Right ventricle myocardium superior (tissue), 1 donor: ENCODE data around the gene KLHL30. TPM values are rescaled to one million over a fixed set of nuclear protein-coding genes. Genes with fewer than 3 reads are reported as not detected.

ENCODE experiments used
- ATAC-seq: fragments of 200-7000 bp; cut with Tn5 transposase; one replicate; pipeline ENCODE4 v1.9.1; 2020; ENCODE audit warnings: mild to moderate bottlenecking; ENCODE audit not compliant: poor library complexity
- DNase-seq: peaks from one replicate; pipeline ENCODE4 v3.0.0-alpha.2; 2020
- intact Hi-C: fragments of 100-400 bp; cut with DNase I; formaldehyde crosslinking; loops from one replicate; pipeline ENCODE4 v1.11.2; 2022
- total RNA-seq: library from RNA; stranded (reverse); fragmentation: NEBNext Ultra II Directional; extraction: Animal tissue kit (Norgen Biotek cat#: 25700); gene quantifications from one replicate; pipeline ENCODE4 v1.2.1, GENCODE V29; 2021
- donor health status: DM: no; HTN: yes; CAD: no; lungs with severe emphysema.

The KLHL30 gene
- total RNA-seq, 1 donor from 2014 or later = 20.0 TPM

DNA sequence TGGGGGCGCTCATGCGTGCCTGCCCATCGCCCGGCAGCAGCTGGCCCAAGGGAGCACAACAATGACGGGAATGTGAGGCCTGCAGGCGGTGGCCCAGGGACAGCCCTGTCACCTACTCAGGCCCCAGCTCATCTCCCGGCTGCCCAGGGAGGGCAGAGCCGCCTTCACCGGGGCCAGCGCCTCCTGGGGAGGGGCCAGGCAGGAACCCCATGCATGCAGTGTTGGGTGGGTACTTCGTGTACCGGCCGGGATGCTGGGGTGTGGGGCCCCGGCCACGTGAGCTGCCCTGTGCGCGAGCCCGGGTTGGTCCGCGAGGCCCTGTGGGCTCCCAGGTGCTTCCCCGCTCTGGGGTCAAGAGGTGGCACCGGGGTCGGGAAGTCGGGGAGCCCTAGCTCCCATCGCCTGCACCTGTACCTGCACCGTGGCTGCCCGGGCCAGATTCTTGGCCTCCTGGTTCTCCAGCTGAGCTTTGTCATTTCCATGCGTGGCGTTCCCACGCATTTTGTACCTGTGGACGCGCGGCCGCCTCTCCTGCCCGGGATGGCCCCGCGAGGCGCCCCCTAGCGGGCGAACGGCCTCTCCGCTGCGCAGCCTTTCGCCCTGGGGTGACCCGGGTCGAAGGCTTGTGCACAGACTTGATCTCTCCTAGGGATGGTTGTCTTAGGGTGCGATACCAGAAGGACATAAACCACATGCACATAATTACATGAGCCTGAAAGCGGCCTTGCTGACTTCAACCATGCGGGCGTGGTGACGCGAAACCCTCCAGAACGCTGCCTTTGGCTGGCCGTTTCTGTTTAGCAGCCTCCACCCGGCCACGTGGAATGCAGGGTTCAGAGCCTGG is 950 bp downstream of the KLHL30 start:
- peak; percentile 62 for ATAC-seq
- intact Hi-C loops = loop anchor here (10.0 kb wide), 1 partner anchor 285 kb away; the partner anchor contains the start of gene RAMP1
- DNase-seq = no peak

DNA sequence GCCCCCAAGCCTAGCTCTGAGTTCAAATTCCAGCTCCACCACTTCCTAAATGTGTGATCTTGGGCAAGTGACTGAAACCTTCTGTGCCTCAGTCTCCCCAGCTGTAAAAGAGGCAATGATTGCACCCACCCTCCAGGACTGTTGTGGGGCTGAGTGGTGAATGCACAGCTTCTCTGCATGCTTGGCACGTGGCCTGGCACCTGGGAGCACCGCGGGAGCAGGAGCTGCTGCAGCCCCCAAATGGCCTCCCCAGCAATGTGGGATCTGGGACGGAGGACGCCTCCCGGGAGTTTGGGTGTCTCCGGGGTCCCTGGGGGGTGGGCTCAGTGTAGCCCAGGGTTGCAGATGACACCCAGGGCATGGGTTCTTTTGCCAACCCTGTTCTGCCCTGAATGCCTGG is 1.6 kb downstream of the KLHL30 start:
- ATAC-seq (no peak), DNase-seq (no peak)
- intact Hi-C loops = loop anchor here (10.0 kb wide), 1 partner anchor 285 kb away; the partner anchor contains the start of gene RAMP1

DNA sequence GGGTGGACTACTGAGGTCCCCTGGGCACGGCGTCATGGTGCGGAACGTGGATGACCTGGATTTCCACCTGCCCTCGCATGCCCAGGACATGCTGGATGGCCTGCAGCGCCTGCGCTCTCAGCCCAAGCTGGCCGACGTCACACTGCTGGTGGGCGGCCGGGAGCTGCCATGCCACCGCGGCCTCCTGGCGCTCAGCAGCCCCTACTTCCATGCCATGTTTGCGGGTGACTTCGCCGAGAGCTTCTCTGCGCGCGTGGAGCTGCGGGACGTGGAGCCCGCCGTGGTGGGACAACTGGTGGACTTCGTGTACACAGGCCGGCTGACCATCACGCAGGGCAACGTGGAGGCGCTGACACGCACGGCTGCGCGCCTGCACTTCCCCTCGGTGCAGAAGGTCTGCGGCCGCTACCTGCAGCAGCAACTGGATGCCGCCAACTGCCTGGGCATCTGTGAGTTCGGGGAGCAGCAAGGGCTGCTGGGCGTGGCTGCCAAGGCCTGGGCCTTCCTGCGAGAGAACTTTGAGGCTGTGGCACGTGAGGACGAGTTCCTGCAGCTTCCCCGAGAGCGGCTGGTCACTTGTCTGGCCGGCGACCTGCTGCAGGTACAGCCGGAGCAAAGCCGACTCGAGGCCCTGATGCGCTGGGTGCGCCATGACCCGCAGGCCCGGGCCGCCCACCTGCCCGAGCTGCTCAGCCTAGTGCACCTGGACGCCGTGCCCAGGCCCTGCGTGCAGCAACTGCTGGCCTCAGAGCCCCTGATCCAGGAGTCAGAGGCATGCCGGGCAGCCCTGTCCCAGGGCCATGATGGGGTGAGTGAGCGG is 2.5 kb downstream of the KLHL30 start:
- DNase-seq (no peak), ATAC-seq (no peak)
- intact Hi-C loops = loop anchor here (10.0 kb wide), 1 partner anchor 286 kb away; the partner anchor contains the start of gene RAMP1

DNA sequence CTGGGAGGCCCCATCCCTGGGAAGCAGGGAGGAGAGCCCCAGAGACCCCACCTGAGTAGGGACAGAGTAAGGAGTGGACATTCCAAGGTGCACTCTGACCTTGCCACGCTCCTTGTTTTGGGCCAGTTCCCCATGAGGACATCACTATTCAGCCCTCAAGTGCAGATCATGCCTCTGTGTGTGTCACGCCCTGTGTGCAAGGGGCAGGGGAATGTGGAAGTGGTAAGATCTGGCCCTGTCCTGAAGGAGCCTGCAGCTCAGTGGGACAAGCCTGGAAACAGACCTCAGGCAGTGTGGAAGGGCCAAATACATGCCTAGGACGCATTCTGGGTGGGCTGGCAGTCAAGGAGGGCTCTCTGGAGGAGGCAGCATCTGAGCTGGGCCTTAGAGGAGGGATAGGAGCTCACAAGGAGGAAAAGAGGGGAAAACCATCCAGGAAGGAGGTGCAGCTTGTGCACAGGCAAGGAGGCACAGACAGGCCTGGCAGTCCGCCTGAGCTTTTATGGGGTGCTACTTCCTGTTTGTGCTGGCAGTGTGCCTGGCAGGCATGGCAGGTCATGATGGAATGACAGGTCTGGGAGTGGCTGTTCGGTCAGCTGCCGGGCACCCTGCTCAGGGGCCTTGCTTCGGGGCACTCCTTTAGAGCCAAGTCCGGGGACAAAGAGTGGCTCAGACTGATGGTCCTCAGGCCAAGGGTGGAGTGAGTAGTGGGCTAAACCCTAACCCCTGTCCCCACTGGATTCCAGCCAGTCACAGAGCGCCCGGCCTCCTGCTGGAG is 3.3 kb downstream of the KLHL30 start:
- intact Hi-C loops = loop anchor here (10.0 kb wide), 1 partner anchor 287 kb away; the partner anchor contains the start of gene RAMP1
- DNase-seq (no peak), ATAC-seq (no peak)

DNA sequence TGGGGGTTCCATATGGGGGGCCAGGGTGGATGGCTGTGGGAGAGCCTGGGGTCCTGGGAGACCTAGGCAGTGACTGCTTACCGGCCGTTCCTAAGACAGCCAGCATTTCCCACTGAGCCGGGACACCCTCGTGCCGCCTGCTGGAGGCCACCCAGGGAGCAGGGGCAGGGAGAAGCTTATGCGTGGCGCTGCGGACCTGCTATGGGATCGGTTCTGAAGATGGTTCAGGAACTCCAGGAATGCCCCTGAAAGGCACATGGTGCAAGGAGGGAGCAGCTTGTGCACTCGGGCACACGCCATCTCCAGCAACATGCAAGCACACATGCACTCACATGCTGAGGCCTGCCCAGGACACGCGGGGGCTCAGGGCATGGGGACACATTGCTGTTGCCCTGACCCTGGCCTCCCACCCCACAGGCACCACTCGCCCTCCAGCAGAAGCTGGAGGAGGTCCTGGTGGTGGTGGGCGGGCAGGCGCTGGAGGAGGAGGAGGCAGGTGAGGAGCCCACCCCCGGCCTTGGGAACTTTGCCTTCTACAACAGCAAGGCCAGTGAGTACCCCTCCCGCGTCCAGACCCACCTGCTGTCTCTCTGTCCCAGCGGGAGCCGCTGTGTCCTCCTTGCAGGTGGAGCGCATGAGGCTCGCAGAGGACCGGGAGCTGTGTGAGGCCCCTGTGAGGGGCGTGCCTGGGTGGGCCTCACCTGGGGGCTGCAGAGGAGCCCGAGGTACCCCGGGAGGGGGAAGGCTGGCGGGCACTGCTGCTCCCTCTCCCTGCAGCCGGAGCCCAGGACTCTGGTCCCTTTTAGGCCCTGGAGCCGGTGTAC is 4.1 kb downstream of the KLHL30 start:
- ATAC-seq (no peak), DNase-seq (no peak)
- intact Hi-C loops = loop anchor here (10.0 kb wide), 1 partner anchor 288 kb away; the partner anchor contains the start of gene RAMP1

DNA sequence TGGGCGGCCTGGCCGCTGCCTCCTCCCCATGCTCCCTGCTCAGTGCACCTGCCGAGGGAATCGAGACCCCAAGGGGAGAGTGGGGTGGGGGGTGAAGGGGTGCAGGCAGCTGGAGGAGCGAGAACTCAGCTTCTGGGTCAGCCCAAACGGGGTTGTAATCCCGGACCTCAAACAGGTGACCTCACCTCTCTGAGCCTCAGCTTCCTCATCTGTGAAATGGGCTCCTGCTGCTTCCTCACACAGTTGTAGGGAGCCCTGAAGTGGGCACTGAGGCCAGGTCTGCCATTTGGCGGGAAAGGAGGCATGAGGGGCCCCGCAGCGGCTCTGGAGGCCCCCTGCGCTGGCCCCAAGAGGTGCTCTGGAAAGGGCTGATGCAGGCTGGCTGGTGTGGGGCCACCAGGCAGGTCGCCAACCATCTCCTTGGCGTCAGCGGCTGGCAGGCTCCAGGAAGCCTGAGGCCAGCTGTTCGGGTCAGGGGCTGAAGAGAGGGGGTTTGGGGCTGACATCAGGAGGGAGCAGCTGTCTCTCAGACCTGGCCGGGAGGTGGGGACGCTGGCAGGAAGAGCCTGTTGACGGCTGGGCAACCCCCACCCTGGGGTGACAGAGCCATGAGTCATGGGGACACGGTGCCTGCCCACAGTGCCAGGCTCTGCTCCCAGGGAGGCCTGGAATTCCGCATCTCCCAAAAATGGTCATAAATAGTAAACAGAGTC is 4.9 kb downstream of the KLHL30 start:
- ATAC-seq (peak; percentile 53), DNase-seq (peak; percentile 67)
- intact Hi-C loops = loop anchor here (10.0 kb wide), 1 partner anchor 289 kb away; the partner anchor contains the start of gene RAMP1

DNA sequence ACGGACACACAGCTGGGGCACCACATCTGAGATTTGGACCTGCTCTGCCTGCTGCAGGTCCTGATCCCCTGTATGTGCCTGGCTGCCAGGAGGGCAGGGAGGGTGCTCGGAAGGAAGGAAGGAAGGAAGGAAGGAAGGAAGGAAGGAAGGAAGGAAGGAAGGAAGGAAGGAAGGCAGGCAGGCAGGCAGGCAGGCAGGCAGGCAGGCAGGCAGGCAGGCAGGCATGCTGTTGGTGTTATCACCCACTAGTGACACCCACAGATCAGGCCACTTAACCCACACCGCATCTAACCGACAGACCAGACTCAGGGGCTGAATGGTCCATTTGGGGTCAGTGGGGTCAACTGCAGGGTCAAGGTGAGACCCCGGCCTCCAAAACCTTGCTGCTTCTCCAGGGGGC is 5.8 kb downstream of the KLHL30 start:
- no peak for ATAC-seq
- intact Hi-C loops = loop anchor here (10.0 kb wide), 1 partner anchor 289 kb away; the partner anchor contains the start of gene RAMP1
- no peak for DNase-seq

DNA sequence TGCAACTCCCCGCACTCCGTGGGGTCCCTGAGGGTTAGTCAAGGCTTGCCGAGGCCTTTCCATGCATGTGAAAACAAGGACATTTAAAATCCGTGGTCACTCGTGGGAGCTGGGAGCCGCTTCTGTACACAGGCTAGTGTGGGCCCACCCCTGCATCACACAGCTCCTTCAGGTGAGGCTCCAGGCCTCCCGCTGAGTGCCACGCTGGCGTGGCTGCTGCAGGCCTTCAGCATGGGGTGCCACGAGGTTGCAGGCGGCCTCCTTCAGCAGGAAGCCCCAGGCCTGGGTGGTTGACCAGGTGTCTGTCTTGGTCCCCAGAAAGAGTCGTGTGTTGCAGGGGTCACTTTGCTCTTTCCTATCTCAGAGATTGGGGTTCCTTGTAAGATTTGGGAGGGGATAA is 6.6 kb downstream of the KLHL30 start:
- intact Hi-C loops = loop anchor here (10.0 kb wide), 1 partner anchor 290 kb away; the partner anchor contains the start of gene RAMP1
- ATAC-seq (no peak), DNase-seq (no peak)

DNA sequence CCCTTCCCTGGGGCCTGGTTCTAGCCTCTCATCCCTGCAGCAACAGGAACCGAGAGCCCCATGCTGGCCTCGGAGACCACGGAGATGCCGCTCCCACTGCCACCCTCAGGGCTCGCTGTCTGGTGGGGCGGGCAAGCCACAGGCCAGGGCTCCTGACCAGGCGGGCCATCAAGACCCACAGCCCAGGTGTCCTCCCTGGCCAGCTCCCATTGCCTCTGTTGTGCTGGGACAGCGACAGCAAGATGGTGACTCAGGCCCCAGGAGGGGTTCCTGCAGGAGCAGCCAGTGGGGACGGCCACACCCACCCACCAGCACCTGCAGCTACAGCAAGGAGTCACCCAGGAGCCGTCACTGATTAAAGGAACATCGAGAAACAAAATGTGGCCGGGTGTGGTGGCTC is 7.4 kb downstream of the KLHL30 start:
- ATAC-seq (no peak), DNase-seq (no peak)
- intact Hi-C loops = loop anchor here (10.0 kb wide), 1 partner anchor 291 kb away; the partner anchor contains the start of gene RAMP1

DNA sequence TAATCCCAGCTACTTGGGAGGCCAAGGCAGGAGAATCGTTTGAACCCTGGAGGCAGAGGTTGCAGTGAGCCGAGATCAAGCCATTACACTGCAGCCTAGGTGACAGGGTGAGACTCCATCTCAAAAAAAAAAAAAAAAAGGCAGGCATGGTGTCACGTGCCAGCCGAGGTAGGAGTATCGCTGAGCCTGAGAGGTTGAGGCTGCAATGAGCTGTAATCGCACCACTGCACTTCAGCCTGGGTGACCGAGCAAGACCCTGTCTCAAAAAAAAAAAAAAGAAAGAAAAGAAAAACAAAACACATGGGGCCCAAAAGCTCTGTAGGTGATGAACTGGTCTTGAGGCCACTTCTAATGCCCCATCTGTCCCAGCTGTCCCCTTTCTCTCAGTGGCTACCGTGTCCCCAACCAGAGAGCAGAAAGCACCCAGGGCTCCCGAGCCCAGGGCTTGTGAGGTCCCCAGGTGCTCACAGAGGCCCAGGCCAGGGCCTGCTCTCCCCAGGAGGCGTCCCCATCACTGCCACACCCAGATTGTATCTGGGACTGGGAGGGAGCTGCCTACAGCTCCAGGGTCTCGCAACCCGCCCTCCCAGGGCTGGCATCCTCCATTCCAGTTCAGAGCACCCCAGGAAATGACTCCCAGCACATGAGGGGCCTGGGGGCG is 8.5 kb downstream of the KLHL30 start:
- ATAC-seq = no peak
- intact Hi-C loops = loop anchor here (10.0 kb wide), 1 partner anchor 292 kb away; the partner anchor contains the start of gene RAMP1
- DNase-seq = no peak

DNA sequence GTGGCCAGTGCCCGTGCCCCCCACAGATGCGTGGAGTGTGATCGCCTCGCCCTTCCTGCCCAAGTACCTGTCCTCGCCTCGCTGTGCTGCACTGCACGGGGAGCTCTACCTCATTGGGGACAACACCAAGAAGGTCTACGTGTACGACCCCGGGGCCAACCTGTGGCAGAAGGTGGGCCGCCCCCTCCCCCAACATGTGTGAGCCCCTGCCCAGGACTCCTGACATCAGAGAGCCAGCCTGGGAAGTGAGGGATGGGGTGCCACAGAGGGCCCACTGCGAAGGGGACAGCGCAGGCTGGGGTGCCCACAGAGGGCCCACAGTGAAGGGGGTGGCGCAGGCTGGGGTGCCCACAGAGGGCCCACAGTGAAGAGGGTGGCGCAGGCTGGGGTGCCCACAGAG is 10.5 kb downstream of the KLHL30 start:
- intact Hi-C loops = loop anchor here (10.0 kb wide), 1 partner anchor 294 kb away; the partner anchor contains the start of gene RAMP1
- no peak for ATAC-seq
- DNase-seq = no peak

DNA sequence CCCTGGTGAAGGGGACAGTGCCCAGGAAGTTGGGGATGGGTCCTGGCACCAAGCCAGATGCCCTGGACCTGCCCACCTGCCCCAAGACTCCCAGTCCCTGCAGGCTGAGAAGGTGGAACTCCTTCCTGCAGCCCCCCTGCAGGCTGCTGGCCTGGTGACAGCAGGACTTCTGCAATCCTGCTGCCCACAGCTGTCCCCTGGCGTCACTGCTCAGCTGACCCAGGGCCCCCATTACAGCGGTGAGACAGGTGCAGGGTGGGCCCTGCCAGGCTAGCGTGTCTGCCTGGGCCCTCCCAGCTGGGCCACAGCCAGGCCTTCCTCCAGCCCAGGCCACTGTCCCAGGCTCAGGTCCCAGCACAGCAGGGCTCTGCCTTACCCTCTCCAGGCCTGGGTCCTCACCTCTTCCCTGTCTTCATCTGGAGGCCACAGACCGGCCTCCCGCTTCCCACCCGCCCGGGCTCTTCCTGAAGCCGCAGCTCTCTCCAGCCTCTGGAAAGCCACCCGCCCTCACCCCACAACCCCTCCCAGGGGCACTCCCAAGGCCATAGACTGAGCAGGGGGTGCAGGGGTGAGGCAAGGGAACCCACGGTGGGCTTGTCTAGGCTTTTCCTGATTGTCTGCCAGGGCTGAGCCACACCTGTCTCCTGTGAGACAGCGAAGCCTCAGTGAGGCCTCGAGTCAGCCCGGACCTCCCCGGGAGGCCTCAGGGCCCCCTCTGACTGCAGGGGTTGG is 11.5 kb downstream of the KLHL30 start:
- ATAC-seq = no peak
- intact Hi-C loops = loop anchor here (10.0 kb wide), 1 partner anchor 295 kb away; the partner anchor contains the start of gene RAMP1

DNA sequence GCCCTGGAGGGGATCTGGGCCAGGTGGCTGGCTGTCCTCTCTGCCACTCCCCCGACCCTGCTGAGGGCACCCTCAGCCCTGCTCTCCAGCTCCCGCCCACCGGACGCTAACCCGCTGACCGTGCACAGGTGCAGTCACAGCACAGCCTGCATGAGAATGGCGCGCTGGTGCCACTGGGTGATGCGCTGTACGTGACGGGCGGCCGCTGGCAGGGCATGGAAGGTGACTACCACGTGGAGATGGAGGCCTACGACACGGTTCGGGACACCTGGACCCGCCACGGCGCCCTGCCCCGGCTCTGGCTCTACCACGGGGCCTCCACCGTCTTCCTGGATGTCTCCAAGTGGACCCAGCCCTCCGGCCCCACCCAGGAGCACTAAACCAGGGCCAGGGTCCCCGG is 12.2 kb downstream of the KLHL30 start:
- ATAC-seq = no peak
- intact Hi-C loops = no loop called here
- DNase-seq = no peak

More for the DNA sequence above, 11.5 kb downstream of the KLHL30 start:
- DNase-seq = no peak

DNA sequence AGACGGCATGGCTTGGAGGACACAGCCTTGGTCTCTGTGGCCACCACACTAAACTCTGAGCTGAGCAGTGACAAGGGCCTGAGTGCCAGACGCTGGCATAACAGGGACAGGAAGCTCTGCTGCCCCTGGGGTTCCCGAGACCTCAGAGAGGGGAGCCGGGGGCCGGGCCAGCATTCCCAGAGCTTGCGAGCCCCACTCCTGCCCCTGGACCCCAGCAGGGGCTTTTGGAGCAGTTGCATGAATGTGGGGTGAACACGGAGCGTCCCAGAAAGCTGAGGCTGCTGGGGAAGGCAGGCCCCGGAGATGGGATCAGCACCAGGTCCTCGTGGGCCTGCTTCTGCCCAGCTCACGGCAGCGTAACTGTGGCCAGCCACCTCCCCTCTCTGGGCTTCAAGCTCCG is 12.7 kb downstream of the KLHL30 start:
- DNase-seq (no peak), ATAC-seq (no peak)

DNA sequence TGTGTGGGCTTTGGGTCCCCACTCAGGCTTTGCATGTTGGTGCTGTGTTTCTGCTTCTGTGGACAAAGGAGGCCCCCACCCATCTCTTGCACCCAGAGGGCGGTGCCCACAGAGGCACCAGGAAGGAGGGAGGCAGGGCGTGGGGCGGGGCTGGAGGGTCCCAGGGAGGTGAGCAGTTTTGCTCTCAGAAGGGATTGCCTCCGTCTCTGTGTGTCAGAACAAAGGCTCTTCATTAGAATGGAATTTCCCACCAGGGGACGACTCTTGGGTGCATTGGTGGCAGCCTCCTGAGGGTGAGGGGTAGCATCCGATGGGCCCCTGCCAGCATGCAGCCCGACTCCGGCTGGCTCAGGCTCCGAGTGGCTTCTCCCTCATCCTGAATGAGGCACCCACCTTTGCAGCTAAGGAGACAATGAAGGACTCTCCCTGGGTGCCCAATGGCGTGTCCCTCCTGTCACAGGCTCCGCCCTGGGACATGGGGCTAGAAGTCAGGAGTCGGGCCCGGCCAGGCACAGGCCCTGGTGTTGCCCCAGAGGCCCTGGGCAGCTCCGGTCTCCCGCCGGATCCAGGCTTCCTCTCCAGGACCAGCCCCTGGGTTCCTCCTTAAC is 13.3 kb downstream of the KLHL30 start:
- DNase-seq = no peak
- ATAC-seq = no peak
- intact Hi-C loops = no loop called here

More for the DNA sequence above, 12.7 kb downstream of the KLHL30 start:
- intact Hi-C loops = no loop called here
